Measurements from ENCODE around the gene MED25. TPM values are rescaled to one million over a fixed set of nuclear protein-coding genes. Genes with fewer than 3 reads are reported as not detected.

The MED25 gene
- total and polyA plus RNA-seq, 9 of the 15 experiments (the other 6 are each of a cell fraction or from before 2014, with no cell fraction given), result 4.1 to 93.9 (median 19.3) TPM

DNA sequence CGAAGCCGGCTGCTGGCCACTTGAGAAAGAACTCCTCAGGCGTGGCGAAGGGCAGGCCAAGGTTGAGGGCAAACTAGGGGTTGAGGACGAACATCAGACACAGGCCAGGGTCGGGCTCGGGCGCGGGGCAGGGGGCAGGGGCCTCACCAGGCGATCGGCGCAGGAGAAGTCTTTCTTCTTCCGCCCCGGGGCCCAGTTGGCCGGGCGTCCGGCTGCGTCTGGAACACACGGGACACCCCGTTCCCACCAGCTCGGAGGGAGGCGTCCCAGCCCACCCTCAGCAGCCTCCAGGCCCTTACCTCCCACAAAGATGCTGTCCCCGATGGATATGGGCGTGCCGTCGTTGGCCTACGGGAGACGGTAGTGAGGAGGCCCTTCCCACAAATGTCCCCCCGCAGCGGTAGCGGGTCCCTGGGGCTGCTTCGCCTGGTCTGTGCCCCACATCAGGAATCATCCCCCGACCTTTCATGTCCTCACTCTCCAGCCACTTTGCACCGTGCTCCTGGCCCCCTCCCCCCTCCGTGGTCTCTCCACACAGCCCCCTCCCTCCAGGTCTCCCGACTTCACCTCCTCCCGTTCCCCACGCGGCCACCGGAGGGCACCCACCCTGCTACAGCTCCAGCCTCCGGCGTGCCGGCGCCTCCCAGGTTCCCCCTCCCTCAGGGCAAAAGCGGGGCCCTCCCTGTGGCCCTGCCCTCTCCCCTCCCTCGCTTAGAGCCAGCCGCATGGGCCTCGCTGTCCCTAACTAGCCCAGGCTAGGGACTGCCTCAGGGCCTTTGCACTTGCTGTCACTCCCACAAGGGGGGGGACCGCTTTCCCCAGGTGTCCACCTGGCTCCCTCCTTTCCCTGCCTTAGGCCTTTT, 44.5 kb downstream of the MED25 start (continued):
- TF ChIP-seq, protein P1, sequence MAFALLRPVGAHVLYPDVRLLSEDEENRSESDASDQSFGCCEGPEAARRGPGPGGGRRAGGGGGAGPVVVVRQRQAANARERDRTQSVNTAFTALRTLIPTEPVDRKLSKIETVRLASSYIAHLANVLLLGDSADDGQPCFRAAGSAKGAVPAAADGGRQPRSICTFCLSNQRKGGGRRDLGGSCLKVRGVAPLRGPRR (CRISPR knock-in tag; IDR thresholded peaks at IDR 0.05), result no peak
- TF ChIP-seq ZNF75A (CRISPR knock-in tag; IDR thresholded peaks at IDR 0.05) (no peak), NFYB (IDR thresholded peaks at IDR 0.05; ENCODE audit: extremely low read depth, insufficient read length) (no peak), DMBX1 (CRISPR knock-in tag; IDR thresholded peaks at IDR 0.05; ENCODE audit: borderline replicate concordance) (no peak), HDAC3 (IDR thresholded peaks at IDR 0.05; ENCODE audit: borderline replicate concordance, partially characterized antibody) (no peak), DNMT1 (IDR thresholded peaks at IDR 0.05) (no peak), ZKSCAN1 (IDR thresholded peaks at IDR 0.05; ENCODE audit: low read depth, low read length) (no peak), MTA1 (IDR thresholded peaks at IDR 0.05; ENCODE audit: borderline replicate concordance) (no peak), KHSRP (IDR thresholded peaks at IDR 0.05) (no peak), ZNF3 (CRISPR knock-in tag; IDR thresholded peaks at IDR 0.05) (no peak), RB1 (IDR thresholded peaks at IDR 0.05; ENCODE audit: low read depth) (no peak), LARP7 (IDR thresholded peaks at IDR 0.05) (no peak), MEIS2 (IDR thresholded peaks at IDR 0.05; ENCODE audit: partially characterized antibody) (no peak), FIP1L1 (IDR thresholded peaks at IDR 0.05; ENCODE audit: low read depth, low read length, poor library complexity, severe bottlenecking) (no peak), SMARCA5 (IDR thresholded peaks at IDR 0.05) (0 out of 2 replicates have a peak, but pooled peaks have one; percentile 47), CC2D1A (IDR thresholded peaks at IDR 0.05) (no peak), EGR1 (conservative IDR thresholded peaks at IDR 0.05) (no peak), RFX5 (IDR thresholded peaks at IDR 0.05; ENCODE audit: low read depth, low read length) (no peak), ZNF263 (CRISPR knock-in tag; IDR thresholded peaks at IDR 0.05; ENCODE audit: borderline replicate concordance) (no peak), MCM5 (IDR thresholded peaks at IDR 0.05; ENCODE audit: low read depth) (no peak), FOXA1 (IDR thresholded peaks at IDR 0.05; ENCODE audit: borderline replicate concordance) (no peak), NELFE (IDR thresholded peaks at IDR 0.05; ENCODE audit: insufficient read depth, insufficient read length) (no peak), ZNF589 (CRISPR knock-in tag; IDR thresholded peaks at IDR 0.05; ENCODE audit: low read depth) (no peak), NFATC3 (IDR thresholded peaks at IDR 0.05) (no peak)
- TF ChIP-seq, protein P2, sequence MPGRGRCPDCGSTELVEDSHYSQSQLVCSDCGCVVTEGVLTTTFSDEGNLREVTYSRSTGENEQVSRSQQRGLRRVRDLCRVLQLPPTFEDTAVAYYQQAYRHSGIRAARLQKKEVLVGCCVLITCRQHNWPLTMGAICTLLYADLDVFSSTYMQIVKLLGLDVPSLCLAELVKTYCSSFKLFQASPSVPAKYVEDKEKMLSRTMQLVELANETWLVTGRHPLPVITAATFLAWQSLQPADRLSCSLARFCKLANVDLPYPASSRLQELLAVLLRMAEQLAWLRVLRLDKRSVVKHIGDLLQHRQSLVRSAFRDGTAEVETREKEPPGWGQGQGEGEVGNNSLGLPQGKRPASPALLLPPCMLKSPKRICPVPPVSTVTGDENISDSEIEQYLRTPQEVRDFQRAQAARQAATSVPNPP (IDR thresholded peaks at IDR 0.05; ENCODE audit: borderline replicate concordance, insufficient read depth, insufficient read length), result no peak
- TF ChIP-seq, protein P3, sequence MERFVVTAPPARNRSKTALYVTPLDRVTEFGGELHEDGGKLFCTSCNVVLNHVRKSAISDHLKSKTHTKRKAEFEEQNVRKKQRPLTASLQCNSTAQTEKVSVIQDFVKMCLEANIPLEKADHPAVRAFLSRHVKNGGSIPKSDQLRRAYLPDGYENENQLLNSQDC (CRISPR knock-in tag; IDR thresholded peaks at IDR 0.05), result no peak
- TF ChIP-seq, protein P4, sequence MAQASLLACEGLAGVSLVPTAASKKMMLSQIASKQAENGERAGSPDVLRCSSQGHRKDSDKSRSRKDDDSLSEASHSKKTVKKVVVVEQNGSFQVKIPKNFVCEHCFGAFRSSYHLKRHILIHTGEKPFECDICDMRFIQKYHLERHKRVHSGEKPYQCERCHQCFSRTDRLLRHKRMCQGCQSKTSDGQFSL (CRISPR knock-in tag; IDR thresholded peaks at IDR 0.05), result peak; percentile 74
- TF ChIP-seq, protein P4 (tag; IDR thresholded peaks at IDR 0.05), result no peak

Measured in K562 (cell line).